Measurements from ENCODE around the gene TMEM97. TPM values are rescaled to one million over a fixed set of nuclear protein-coding genes. Genes with fewer than 3 reads are reported as not detected.

TMEM97 gene
- total RNA-seq, 1 donor from 2014 or later: 60.5 TPM

- H3K27ac Mint-ChIP-seq (ENCODE audit: unreplicated experiment): no peak overlapping the region
These were observed 44.3 kb upstream of the TMEM97 start for GRCh38 chr17:28274591-28275265.

GRCh38 chr17:28276011-28276410, 43.0 kb upstream of the TMEM97 start:
- Mint-ChIP-seq H3K27me3 (ENCODE audit: unreplicated experiment) (no peaks in the 10 kb centered on the region), H3K9me3 (ENCODE audit: unreplicated experiment) (no peaks in the 10 kb centered on the region), H3K4me1 (ENCODE audit: unreplicated experiment) (peaks cover 24% of the 10 kb centered on the region), H3K4me3 (ENCODE audit: unreplicated experiment) (no peak overlapping the region), H3K27ac (ENCODE audit: unreplicated experiment) (no peak overlapping the region), H3K36me3 (ENCODE audit: unreplicated experiment) (no peaks in the 10 kb centered on the region)
- no peak for DNase-seq (ENCODE audit: extremely low spot score, unreplicated experiment)
- TF ChIP-seq CTCF (IDR thresholded peaks at IDR 0.05): no peak

More at GRCh38 chr17:28274591-28275265, 44.3 kb upstream of the TMEM97 start:
- Mint-ChIP-seq H3K4me1 (ENCODE audit: unreplicated experiment) (peaks cover 21% of the 10 kb centered on the region), H3K27me3 (ENCODE audit: unreplicated experiment) (no peaks in the 10 kb centered on the region), H3K9me3 (ENCODE audit: unreplicated experiment) (no peaks in the 10 kb centered on the region), H3K36me3 (ENCODE audit: unreplicated experiment) (no peaks in the 10 kb centered on the region), H3K4me3 (ENCODE audit: unreplicated experiment) (no peak overlapping the region)
- TF ChIP-seq CTCF (IDR thresholded peaks at IDR 0.05): no peak
- DNase-seq (ENCODE audit: extremely low spot score, unreplicated experiment): peak; percentile 49

- H3K27ac Mint-ChIP-seq (ENCODE audit: unreplicated experiment): peak overlapping the region; percentile 31
- no peaks in the 10 kb centered on the region for H3K9me3 Mint-ChIP-seq (ENCODE audit: unreplicated experiment)
- peaks cover 49% of the 10 kb centered on the region for H3K4me1 Mint-ChIP-seq (ENCODE audit: unreplicated experiment)
- no peaks in the 10 kb centered on the region for H3K36me3 Mint-ChIP-seq (ENCODE audit: unreplicated experiment)
- no peak for TF ChIP-seq CTCF (IDR thresholded peaks at IDR 0.05)
- DNase-seq (ENCODE audit: extremely low spot score, unreplicated experiment): no peak
- H3K4me3 Mint-ChIP-seq (ENCODE audit: unreplicated experiment): no peak overlapping the region
- H3K27me3 Mint-ChIP-seq (ENCODE audit: unreplicated experiment): no peaks in the 10 kb centered on the region
These were observed 39.6 kb upstream of the TMEM97 start for GRCh38 chr17:28279411-28279810.

- H3K27me3 Mint-ChIP-seq (ENCODE audit: unreplicated experiment): no peaks in the 10 kb centered on the region
- H3K36me3 Mint-ChIP-seq (ENCODE audit: unreplicated experiment): no peaks in the 10 kb centered on the region
- no peak for DNase-seq (ENCODE audit: extremely low spot score, unreplicated experiment)
- peaks cover 42% of the 10 kb centered on the region for H3K4me1 Mint-ChIP-seq (ENCODE audit: unreplicated experiment)
- H3K4me3 Mint-ChIP-seq (ENCODE audit: unreplicated experiment): no peak overlapping the region
- no peak for TF ChIP-seq CTCF (IDR thresholded peaks at IDR 0.05)
- H3K27ac Mint-ChIP-seq (ENCODE audit: unreplicated experiment): no peak overlapping the region
- H3K9me3 Mint-ChIP-seq (ENCODE audit: unreplicated experiment): no peaks in the 10 kb centered on the region
These were observed 38.2 kb upstream of the TMEM97 start for GRCh38 chr17:28280826-28281225.

- TF ChIP-seq CTCF (IDR thresholded peaks at IDR 0.05): no peak
- DNase-seq (ENCODE audit: extremely low spot score, unreplicated experiment): no peak
- H3K4me1 Mint-ChIP-seq (ENCODE audit: unreplicated experiment): peaks cover 44% of the 10 kb centered on the region
- H3K27ac Mint-ChIP-seq (ENCODE audit: unreplicated experiment): peak overlapping the region; percentile 85
- peak overlapping the region; percentile 30 for H3K4me3 Mint-ChIP-seq (ENCODE audit: unreplicated experiment)
- H3K27me3 Mint-ChIP-seq (ENCODE audit: unreplicated experiment): no peaks in the 10 kb centered on the region
- no peaks in the 10 kb centered on the region for H3K9me3 Mint-ChIP-seq (ENCODE audit: unreplicated experiment)
- H3K36me3 Mint-ChIP-seq (ENCODE audit: unreplicated experiment): no peaks in the 10 kb centered on the region
These were observed 36.4 kb upstream of the TMEM97 start for GRCh38 chr17:28282596-28282995.
